GM12878 (cell line): ENCODE measurements around the gene CTNNA1.

Experiments used
- BHLHE40 ChIP-seq, 2 experiments: fragments of 450-650 bp in 1 of 2; IDR thresholded peaks; 2 replicates each; pipeline ENCODE4 v1.6.1; 2011 to 2017; ENCODE audit warnings: low read depth in 2 of 2, borderline replicate concordance in 1 of 2, improper control_type of control experiment in 1 of 2, low read length in 1 of 2, mild to moderate bottlenecking in 1 of 2
- JUND ChIP-seq: IDR thresholded peaks from 2 replicates; pipeline ENCODE4 v1.6.1; 2012; ENCODE audit warnings: low read depth, mild to moderate bottlenecking, low read length, improper control_type of control experiment, moderate library complexity
- RELA ChIP-seq: fragments of 450-650 bp; IDR thresholded peaks from 2 replicates; pipeline ENCODE4 v1.8.0; 2014; ENCODE audit warnings: borderline replicate concordance; ENCODE audit not compliant: partially characterized antibody
- SUZ12 ChIP-seq: fragments of 200-600 bp; sonication (generic); IDR thresholded peaks from one replicate; pipeline ENCODE4 v1.6.1; 2018; ENCODE audit warnings: antibody characterized with exemption, mild to moderate bottlenecking; ENCODE audit not compliant: unreplicated experiment

- TF ChIP-seq BHLHE40 (IDR thresholded peaks at IDR 0.05; ENCODE audit: borderline replicate concordance in 1 of 2, low read depth in 2 of 2, low read length in 1 of 2) (no peak), SUZ12 (no peak), JUND (no peak), RELA (no peak)
These were observed 185.3 kb downstream of the CTNNA1 start for GRCh38 chr5:138938526-138938925.
